Measurements from ENCODE around the gene DGKD.
"Not testable (repeated sequence)": the region's sequence is repeated elsewhere in the genome, so short reads cannot be mapped to it uniquely, and the experiment has no call there.

The DGKD gene

GRCh38 chr2:233353769-233354499 is at the start of gene DGKD:
TSS of gene DGKD (plus strand) at chr2:233354494. CDS start at chr2:233354519, 25 bp downstream.
- no peak for DNase-seq (ENCODE audit: low read depth)

GRCh38 chr2:233307565-233307964 is 46.7 kb upstream of the DGKD start, which contains the start of gene SAG:
TSS of gene SAG (plus strand) at chr2:233307816. CDS start at chr2:233309190, 1,374 bp downstream.
- DNase-seq (ENCODE audit: low read depth), result no peak

GRCh38 chr2:233311241-233311926 is 42.9 kb upstream of the DGKD start:
- no peak for DNase-seq (ENCODE audit: low read depth)

GRCh38 chr2:233312874-233313273 is 41.4 kb upstream of the DGKD start:
- DNase-seq (ENCODE audit: low read depth), result no peak

GRCh38 chr2:233314180-233314925 is 39.9 kb upstream of the DGKD start:
- no peak for DNase-seq (ENCODE audit: low read depth)

- DNase-seq (ENCODE audit: low read depth), result no peak
Measured at GRCh38 chr2:233317196-233317943, 36.9 kb upstream of the DGKD start.

- DNase-seq (ENCODE audit: low read depth), result no peak
Measured at GRCh38 chr2:233319256-233319655, 35.0 kb upstream of the DGKD start.

- DNase-seq (ENCODE audit: low read depth), result no peak
Measured at GRCh38 chr2:233320470-233320869, 33.8 kb upstream of the DGKD start.

- DNase-seq (ENCODE audit: low read depth), result no peak
Measured at GRCh38 chr2:233321166-233321565, 33.1 kb upstream of the DGKD start.

GRCh38 chr2:233323851-233324250 is 30.4 kb upstream of the DGKD start:
- DNase-seq (ENCODE audit: low read depth), result no peak

- no peak for DNase-seq (ENCODE audit: low read depth)
Measured at GRCh38 chr2:233325256-233325655, 29.0 kb upstream of the DGKD start.

- no peak for DNase-seq (ENCODE audit: low read depth)
Measured at GRCh38 chr2:233325814-233326213, 28.5 kb upstream of the DGKD start.

GRCh38 chr2:233326500-233326899 is 27.8 kb upstream of the DGKD start:
- DNase-seq (ENCODE audit: low read depth), result no peak

- no peak for DNase-seq (ENCODE audit: low read depth)
Measured at GRCh38 chr2:233328922-233329321, 25.4 kb upstream of the DGKD start.

GRCh38 chr2:233329489-233330135 is 24.7 kb upstream of the DGKD start:
- no peak for DNase-seq (ENCODE audit: low read depth)

GRCh38 chr2:233331536-233331935 is 22.8 kb upstream of the DGKD start:
- no peak for DNase-seq (ENCODE audit: low read depth)

GRCh38 chr2:233332125-233332524 is 22.2 kb upstream of the DGKD start:
- DNase-seq (ENCODE audit: low read depth), result no peak

- DNase-seq (ENCODE audit: low read depth), result no peak
Measured at GRCh38 chr2:233334915-233335314, 19.4 kb upstream of the DGKD start.

GRCh38 chr2:233336091-233336490 is 18.2 kb upstream of the DGKD start:
- DNase-seq (ENCODE audit: low read depth), result not testable (repeated sequence)

- no peak for DNase-seq (ENCODE audit: low read depth)
Measured at GRCh38 chr2:233336541-233336940, 17.8 kb upstream of the DGKD start.

- no peak for DNase-seq (ENCODE audit: low read depth)
Measured at GRCh38 chr2:233338046-233338445, 16.2 kb upstream of the DGKD start.
